HepG2 (cell line): Measurements from ENCODE around the gene PLEKHA5.

ENCODE experiments used
- KLF6 ChIP-seq: IDR thresholded peaks from 2 replicates; pipeline ENCODE4 v1.8.0; 2016; ENCODE audit warnings: missing biosample characterization, missing genetic modification reagents
- NFRKB ChIP-seq: fragments of 450-650 bp; IDR thresholded peaks from 2 replicates; pipeline ENCODE4 v1.6.1; 2017
- SMC3 ChIP-seq: IDR thresholded peaks from 2 replicates; pipeline ENCODE4 v1.6.1; 2011; ENCODE audit warnings: low read length, improper control_type of control experiment
- SP140L ChIP-seq: sonication (generic); formaldehyde crosslinking; IDR thresholded peaks from 2 replicates; pipeline ENCODE4 v1.4.0; 2020; ENCODE audit warnings: missing genetic modification reagents, borderline replicate concordance
- ZBTB26 ChIP-seq: IDR thresholded peaks from 2 replicates; pipeline ENCODE4 v1.6.1; 2016; ENCODE audit warnings: missing compliant biosample characterization, missing genetic modification reagents, borderline replicate concordance
- ZSCAN30 ChIP-seq: sonication (generic); formaldehyde crosslinking; IDR thresholded peaks from 2 replicates; pipeline ENCODE4 v1.5.0; 2020; ENCODE audit warnings: mild to moderate bottlenecking, missing genetic modification reagents

DNA sequence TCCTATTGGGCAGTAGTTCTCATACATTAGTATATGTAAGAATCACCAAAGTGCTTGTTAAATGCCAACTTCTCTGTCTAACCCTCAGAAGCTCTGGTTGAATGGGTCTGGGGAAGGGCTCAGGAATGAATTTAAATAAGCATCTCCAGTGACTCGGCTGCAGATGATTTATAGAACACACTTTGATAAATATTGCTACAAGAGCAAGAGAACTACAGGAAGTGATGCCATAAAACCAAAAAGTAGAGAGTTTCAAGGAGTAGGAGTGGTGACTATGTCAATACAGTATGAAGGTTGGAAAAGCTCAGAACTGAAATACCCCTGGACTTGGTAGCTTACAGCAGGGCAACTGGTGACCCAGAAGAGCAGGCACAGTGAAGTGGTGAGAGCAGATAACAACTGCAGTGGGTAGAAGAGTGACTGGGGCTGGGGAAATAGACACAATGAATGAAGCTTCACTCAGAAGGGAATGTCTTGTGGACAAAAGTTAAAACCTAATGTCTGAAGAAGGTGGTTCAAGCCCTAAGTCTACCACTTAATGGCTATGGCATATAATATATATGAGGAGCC is 8.0 kb upstream of the PLEKHA5 start:
- TF ChIP-seq SP140L, result no peak
- no peak for TF ChIP-seq NFRKB
- TF ChIP-seq ZBTB26 (CRISPR knock-in tag), result no peak
- TF ChIP-seq KLF6 (CRISPR knock-in tag), result no peak
- TF ChIP-seq ZSCAN30 (CRISPR knock-in tag), result no peak
- TF ChIP-seq SMC3, result no peak
